Activated naive CD8-positive, alpha-beta T cell treated with anti-CD3 and anti-CD28 coated beads, Interleukin-2, amount 50 U/mL, for 24 hours (primary cell): ENCODE measurements around the gene KIF3B.
A peak's percentile ranks its signal among the peaks of the same experiment; 100 is the strongest.
"Not testable (repeated sequence)": the region's sequence is repeated elsewhere in the genome, so short reads cannot be mapped to it uniquely, and the experiment has no call there.

Experiments used
- ATAC-seq: fragments of 150-1000 bp; cut with Tn5 transposase; one replicate; pipeline ENCODE4 v1.10.0; 2021
- DNase-seq: peaks from one replicate; pipeline ENCODE4 v3.0.0; 2021
- H3K27ac Mint-ChIP-seq: one replicate; pipeline ENCODE4 v1.8.0; 2021; ENCODE audit warnings: mild to moderate bottlenecking, mixed read lengths
- H3K27me3 Mint-ChIP-seq: one replicate; pipeline ENCODE4 v1.8.0; 2021; ENCODE audit warnings: mixed read lengths
- H3K36me3 Mint-ChIP-seq: one replicate; pipeline ENCODE4 v1.8.0; 2021; ENCODE audit warnings: low read depth, mixed read lengths
- H3K4me1 Mint-ChIP-seq: one replicate; pipeline ENCODE4 v1.8.0; 2021; ENCODE audit warnings: mixed read lengths
- H3K4me3 Mint-ChIP-seq: one replicate; pipeline ENCODE4 v1.8.0; 2021; ENCODE audit warnings: mild to moderate bottlenecking, moderate library complexity, mixed read lengths
- H3K9me3 Mint-ChIP-seq: one replicate; pipeline ENCODE4 v1.8.0; 2021; ENCODE audit warnings: mixed read lengths

Gene KIF3B

GRCh38 chr20:32338665-32339064 is 61.2 kb downstream of the KIF3B start:
- no peak for DNase-seq
- Mint-ChIP-seq H3K27me3 (no peaks in the 10 kb centered on the region), H3K36me3 (peaks cover 25% of the 10 kb centered on the region), H3K4me1 (peaks cover 37% of the 10 kb centered on the region), H3K9me3 (no peaks in the 10 kb centered on the region), H3K4me3 (no peak overlapping the region), H3K27ac (no peak overlapping the region)
- ATAC-seq, result no peak

- Mint-ChIP-seq H3K36me3 (peaks cover 21% of the 10 kb centered on the region), H3K27ac (no peak overlapping the region), H3K4me1 (peaks cover 32% of the 10 kb centered on the region), H3K27me3 (no peaks in the 10 kb centered on the region), H3K4me3 (no peak overlapping the region), H3K9me3 (no peaks in the 10 kb centered on the region)
- no peak for ATAC-seq
- DNase-seq, result no peak
Observed at GRCh38 chr20:32339116-32339515, 61.7 kb downstream of the KIF3B start.

- ATAC-seq, H3K27ac Mint-ChIP-seq, DNase-seq, H3K27me3 Mint-ChIP-seq, H3K9me3 Mint-ChIP-seq, H3K4me3 Mint-ChIP-seq, H3K36me3 Mint-ChIP-seq: not testable (repeated sequence)
- peaks cover 17% of the 10 kb centered on the region for H3K4me1 Mint-ChIP-seq
Observed at GRCh38 chr20:32341053-32341452, 63.6 kb downstream of the KIF3B start.

GRCh38 chr20:32343439-32343838 is 66.0 kb downstream of the KIF3B start:
- Mint-ChIP-seq H3K9me3 (no peaks in the 10 kb centered on the region), H3K27ac (no peak overlapping the region), H3K4me1 (peaks cover 8% of the 10 kb centered on the region), H3K4me3 (no peak overlapping the region), H3K27me3 (no peaks in the 10 kb centered on the region), H3K36me3 (peaks cover 12% of the 10 kb centered on the region)
- no peak for ATAC-seq
- no peak for DNase-seq

- Mint-ChIP-seq H3K9me3 (no peaks in the 10 kb centered on the region), H3K27ac (no peak overlapping the region), H3K27me3 (no peaks in the 10 kb centered on the region), H3K4me1 (peaks cover 5% of the 10 kb centered on the region), H3K36me3 (peaks cover 18% of the 10 kb centered on the region), H3K4me3 (no peak overlapping the region)
- ATAC-seq (no peak), DNase-seq (no peak)
Observed at GRCh38 chr20:32344835-32345506, 67.5 kb downstream of the KIF3B start.

GRCh38 chr20:32348207-32348606 is 70.8 kb downstream of the KIF3B start:
- no peaks in the 10 kb centered on the region for H3K27me3 Mint-ChIP-seq
- no peak for ATAC-seq
- no peaks in the 10 kb centered on the region for H3K9me3 Mint-ChIP-seq
- no peak for DNase-seq
- H3K36me3 Mint-ChIP-seq, result peaks cover 13% of the 10 kb centered on the region
- no peak overlapping the region for H3K27ac Mint-ChIP-seq
- H3K4me1 Mint-ChIP-seq, result peaks cover 1% of the 10 kb centered on the region
- H3K4me3 Mint-ChIP-seq, result no peak overlapping the region

- peaks cover 14% of the 10 kb centered on the region for H3K4me1 Mint-ChIP-seq
- peaks cover 15% of the 10 kb centered on the region for H3K36me3 Mint-ChIP-seq
- no peak overlapping the region for H3K27ac Mint-ChIP-seq
- no peaks in the 10 kb centered on the region for H3K9me3 Mint-ChIP-seq
- DNase-seq (no peak), ATAC-seq (no peak)
- no peak overlapping the region for H3K4me3 Mint-ChIP-seq
- no peaks in the 10 kb centered on the region for H3K27me3 Mint-ChIP-seq
Observed at GRCh38 chr20:32350421-32350820, 73.0 kb downstream of the KIF3B start.

- ATAC-seq (no peak), DNase-seq (no peak)
- Mint-ChIP-seq H3K36me3 (peaks cover 16% of the 10 kb centered on the region), H3K9me3 (no peaks in the 10 kb centered on the region), H3K27me3 (no peaks in the 10 kb centered on the region), H3K4me1 (peaks cover 30% of the 10 kb centered on the region), H3K27ac (no peak overlapping the region), H3K4me3 (no peak overlapping the region)
Observed at GRCh38 chr20:32352121-32352720, 74.8 kb downstream of the KIF3B start.

- ATAC-seq (no peak), DNase-seq (no peak)
- H3K27ac Mint-ChIP-seq, result peak overlapping the region; percentile 70
- peaks cover 35% of the 10 kb centered on the region for H3K4me1 Mint-ChIP-seq
- no peaks in the 10 kb centered on the region for H3K9me3 Mint-ChIP-seq
- no peak overlapping the region for H3K4me3 Mint-ChIP-seq
- peaks cover 8% of the 10 kb centered on the region for H3K36me3 Mint-ChIP-seq
- H3K27me3 Mint-ChIP-seq, result peaks cover 1% of the 10 kb centered on the region
Observed at GRCh38 chr20:32353848-32354496, 76.5 kb downstream of the KIF3B start.

- H3K4me1 Mint-ChIP-seq, result peaks cover 37% of the 10 kb centered on the region
Observed at GRCh38 chr20:32354592-32355416, 77.4 kb downstream of the KIF3B start.

GRCh38 chr20:32355417-32355841 is 78.0 kb downstream of the KIF3B start:
- Mint-ChIP-seq H3K27ac (peak overlapping the region; percentile 70), H3K27me3 (peaks cover 1% of the 10 kb centered on the region), H3K36me3 (peaks cover 19% of the 10 kb centered on the region), H3K9me3 (no peaks in the 10 kb centered on the region), H3K4me3 (no peak overlapping the region), H3K4me1 (peaks cover 43% of the 10 kb centered on the region)
- ATAC-seq (no peak), DNase-seq (no peak)

More at GRCh38 chr20:32354592-32355416, 77.4 kb downstream of the KIF3B start:
- peaks cover 1% of the 10 kb centered on the region for H3K27me3 Mint-ChIP-seq
- no peak for DNase-seq
- peaks cover 12% of the 10 kb centered on the region for H3K36me3 Mint-ChIP-seq
- ATAC-seq, result peak; percentile 5
- no peak overlapping the region for H3K4me3 Mint-ChIP-seq
- H3K27ac Mint-ChIP-seq, result peak overlapping the region; percentile 70
- H3K9me3 Mint-ChIP-seq, result no peaks in the 10 kb centered on the region

GRCh38 chr20:32355907-32356621 is 78.6 kb downstream of the KIF3B start:
- H3K27ac Mint-ChIP-seq, result peak overlapping the region; percentile 70
- not testable (repeated sequence) for ATAC-seq, H3K27me3 Mint-ChIP-seq, H3K4me3 Mint-ChIP-seq, H3K9me3 Mint-ChIP-seq, DNase-seq
- peaks cover 25% of the 10 kb centered on the region for H3K36me3 Mint-ChIP-seq
- peaks cover 48% of the 10 kb centered on the region for H3K4me1 Mint-ChIP-seq

GRCh38 chr20:32356622-32357374 is 79.3 kb downstream of the KIF3B start:
- Mint-ChIP-seq H3K36me3 (peaks cover 28% of the 10 kb centered on the region), H3K4me3 (peak overlapping the region; percentile 94), H3K4me1 (peaks cover 54% of the 10 kb centered on the region), H3K27ac (peak overlapping the region; percentile 99), H3K9me3 (no peaks in the 10 kb centered on the region), H3K27me3 (peaks cover 1% of the 10 kb centered on the region)
- DNase-seq, result no peak
- no peak for ATAC-seq
